Skeletal muscle cell (primary cell): ENCODE data around the gene PIPOX.

ENCODE experiments used
- DNase-seq: peaks from one replicate; pipeline ENCODE4 v3.0.0-alpha.2; 2010; ENCODE audit warnings: low read depth
- H3K4me3 ChIP-seq: 2 replicates; pipeline ENCODE4 v1.5.1; 2011; ENCODE audit warnings: low read depth, mild to moderate bottlenecking, control low read depth, low read length, moderate library complexity

The PIPOX gene

DNA sequence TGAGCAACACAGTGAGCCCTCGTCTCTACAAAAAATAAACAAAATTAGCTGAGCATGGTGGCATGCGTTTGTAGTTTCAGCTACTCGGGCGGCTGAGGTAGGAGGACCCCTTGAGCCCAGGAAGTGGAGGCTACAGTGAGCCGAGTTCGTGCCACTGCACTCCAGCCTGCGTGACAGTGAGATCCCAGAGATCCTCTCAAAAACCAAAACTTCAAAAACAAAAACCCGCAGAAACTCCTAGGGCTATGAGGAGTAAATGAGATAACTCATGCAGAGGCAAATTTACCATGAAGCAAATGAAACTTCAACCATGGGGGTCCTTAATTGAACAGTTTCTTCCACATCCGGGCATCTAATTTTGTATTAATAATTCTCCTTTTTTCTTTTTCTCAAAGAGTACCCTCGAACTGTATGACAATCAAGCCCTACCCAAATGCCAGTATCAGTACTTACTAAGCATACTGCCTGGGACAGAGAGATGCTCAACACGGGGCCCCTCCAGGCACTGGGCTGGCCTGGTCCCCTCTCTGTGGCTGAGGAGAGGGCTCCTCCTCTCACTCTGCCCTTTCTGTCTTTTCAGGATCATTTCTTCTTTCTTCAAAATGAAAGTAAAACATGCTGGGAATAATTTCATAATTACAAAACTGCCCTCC is 789 bp upstream of the PIPOX start:
- no peak overlapping the region for H3K4me3 ChIP-seq
- no peak for DNase-seq

DNA sequence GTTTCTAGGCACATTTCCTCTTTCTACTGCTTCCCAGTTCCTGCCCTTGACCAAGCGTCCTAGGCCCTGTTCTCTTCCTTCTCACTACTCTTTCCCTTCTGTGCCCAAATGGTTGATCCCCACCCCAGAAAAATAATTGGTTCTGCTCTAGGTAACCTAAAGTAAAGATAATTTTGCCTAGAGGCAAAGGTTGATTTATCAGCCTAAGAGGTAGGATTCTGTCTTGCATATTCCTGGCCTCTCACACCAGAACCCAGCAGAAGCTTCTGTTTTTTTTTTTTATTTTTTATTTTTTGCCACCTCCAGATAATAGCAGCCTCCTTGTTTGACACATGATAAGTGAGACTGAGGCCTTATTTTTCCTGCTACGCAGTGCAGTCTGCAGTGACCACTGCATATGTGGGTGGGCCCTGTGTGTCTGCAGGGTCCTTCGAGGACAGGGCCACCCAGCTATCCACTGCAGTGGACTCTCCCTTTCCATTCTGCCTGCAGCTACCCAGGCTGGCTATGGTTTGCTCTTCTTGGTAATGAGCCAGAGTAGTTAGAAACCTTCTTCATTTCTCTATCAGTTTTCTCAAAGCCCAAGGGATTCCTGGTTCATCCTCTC is 701 bp downstream of the PIPOX start:
- no peak for DNase-seq
- H3K4me3 ChIP-seq: no peak overlapping the region

DNA sequence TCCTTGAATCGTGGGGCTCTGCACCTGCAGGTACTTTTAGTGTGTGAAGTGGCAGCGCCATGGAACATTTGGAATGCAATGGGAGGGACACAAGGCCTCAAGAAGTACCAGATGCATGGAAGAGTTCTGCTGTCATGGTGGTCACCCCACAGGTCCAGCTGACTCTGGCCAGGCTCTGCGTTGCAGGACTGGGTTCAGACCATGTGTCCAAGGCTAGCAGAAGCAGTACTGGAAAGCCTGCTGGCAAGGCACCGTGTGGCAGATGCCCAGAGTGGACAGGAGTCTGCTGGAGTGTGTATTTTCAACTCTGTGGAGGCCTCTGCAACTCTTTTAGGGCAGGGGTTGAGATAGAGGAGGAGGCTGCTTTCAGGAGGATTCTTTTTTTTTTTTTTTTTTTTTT is 2.1 kb downstream of the PIPOX start:
- H3K4me3 ChIP-seq: no peak overlapping the region

DNA sequence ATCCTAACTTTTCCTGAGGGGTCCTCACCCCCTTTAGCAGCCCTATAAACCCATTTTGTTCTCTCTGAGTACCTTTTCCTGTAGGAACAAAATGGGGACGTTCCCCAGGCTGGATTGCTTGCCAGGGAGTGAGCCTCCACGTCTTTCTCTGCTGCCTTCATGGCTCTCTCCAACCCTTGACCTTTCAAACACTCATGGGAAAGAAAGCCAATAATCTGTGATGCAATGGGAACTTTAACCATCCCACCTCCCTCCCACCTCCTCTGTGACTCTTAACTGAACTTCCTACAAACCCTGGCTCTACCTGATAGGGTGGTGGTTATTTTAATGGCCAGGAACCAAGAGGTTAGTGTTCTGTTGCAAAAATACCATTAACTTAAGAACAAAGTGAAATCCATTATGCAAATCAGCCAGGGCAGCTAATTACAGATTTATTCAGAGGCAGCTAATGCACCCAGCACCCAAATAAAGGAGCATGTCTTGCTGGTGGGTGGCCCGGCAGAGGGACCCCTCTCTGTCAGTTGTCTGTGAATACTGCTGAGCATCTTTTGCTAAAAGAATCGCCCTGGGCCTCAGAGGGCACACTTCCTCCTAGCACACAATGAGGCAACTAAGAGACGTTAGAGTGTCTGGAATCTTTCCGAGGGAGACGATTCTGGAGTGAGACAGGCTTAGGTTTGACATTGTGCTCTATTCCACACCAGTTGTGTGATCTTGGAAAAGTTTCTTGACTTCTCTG is 3.0 kb downstream of the PIPOX start:
- no peak for DNase-seq
- no peak overlapping the region for H3K4me3 ChIP-seq

More for the DNA sequence above, 2.1 kb downstream of the PIPOX start:
- DNase-seq: no peak

DNA sequence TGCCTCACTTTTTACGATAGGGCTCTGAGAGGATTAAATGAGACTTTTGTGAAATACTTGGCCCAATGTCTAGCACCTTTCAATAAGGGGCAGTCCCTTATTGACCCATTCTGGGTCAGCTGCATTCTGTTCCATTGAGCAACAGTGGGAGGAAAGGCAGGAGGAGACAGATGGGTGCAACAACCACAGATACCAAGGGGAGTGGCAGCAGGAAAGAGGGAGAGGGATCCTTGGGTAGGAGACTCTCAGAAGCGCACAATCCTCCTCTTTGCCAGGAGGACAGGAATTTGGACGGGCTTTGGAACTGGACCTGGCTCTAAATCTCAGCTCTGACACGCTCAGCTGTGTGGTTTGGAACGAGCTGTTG is 3.5 kb downstream of the PIPOX start:
- DNase-seq: no peak
- H3K4me3 ChIP-seq: no peak overlapping the region

DNA sequence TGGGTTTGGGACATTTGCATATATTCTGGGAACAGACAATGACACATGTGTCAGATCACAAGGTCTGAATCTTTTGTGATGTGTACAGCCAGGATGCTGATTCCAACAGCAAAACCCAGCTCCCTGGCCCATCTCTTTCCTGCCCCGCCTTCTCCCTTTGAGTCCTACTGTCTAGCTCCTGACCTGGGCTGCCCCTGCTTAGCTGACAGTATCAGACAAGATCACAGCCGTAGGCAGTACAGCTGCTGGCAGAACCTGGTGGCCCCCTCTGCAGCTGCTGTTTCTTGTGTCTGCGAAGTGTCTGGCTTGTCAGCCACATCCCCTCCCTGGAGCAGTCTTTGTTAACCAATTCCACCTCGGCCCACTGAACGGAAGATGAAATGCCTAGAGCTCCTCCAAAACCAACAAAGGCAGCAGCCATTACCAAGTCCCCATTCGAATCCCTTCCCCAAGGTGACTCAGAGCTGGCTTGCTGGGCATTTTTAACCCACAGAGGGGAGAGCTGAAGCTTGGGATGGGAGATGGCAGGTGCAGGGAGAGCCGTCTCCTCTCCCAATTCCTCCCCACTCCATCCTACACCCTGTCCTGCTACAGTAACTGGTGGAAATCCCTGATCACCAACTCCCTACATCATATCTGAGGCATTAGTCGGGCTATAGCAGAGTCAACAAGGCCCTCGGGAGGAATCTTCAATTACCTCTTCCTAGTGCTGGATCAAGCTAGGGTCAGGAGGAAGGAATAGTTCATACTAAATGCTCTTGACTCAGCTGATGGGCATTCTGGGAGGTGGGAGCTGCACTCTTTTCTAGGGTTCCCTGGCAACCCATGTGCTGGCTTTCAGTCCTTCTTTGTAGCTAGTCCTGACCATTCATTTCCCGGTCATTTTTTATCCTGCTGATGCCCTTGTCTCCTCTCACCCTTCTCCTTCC is 5.8 kb downstream of the PIPOX start:
- H3K4me3 ChIP-seq: no peak overlapping the region
- DNase-seq: peak; percentile 63

DNA sequence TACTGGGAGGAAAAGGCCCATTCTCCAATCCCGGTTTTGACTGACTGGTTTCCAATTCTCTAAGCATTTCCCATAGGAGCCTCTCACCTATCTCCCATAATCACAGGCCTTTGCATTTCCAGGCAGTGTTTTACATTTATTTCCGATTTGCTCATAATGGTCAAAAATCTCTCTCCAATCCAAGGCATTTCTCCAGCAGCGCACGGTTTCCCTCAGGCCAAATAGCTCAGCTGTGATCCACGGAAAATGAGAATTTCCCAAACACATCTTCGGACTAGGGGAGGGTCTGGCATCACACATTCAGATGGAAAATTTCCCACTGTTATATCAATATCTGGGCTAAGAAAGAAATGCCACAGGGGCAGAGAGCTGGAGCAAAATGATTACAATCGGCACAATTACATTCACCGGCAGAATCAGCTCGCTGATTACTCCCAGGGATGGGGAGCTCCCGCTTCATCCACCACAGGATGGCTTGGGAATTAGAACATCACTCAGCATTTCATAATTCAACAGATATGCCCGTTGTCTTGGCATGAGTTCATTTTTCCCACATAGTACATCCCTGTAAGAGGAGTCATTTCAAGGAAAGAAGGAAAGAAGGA is 6.7 kb downstream of the PIPOX start:
- DNase-seq: no peak

DNA sequence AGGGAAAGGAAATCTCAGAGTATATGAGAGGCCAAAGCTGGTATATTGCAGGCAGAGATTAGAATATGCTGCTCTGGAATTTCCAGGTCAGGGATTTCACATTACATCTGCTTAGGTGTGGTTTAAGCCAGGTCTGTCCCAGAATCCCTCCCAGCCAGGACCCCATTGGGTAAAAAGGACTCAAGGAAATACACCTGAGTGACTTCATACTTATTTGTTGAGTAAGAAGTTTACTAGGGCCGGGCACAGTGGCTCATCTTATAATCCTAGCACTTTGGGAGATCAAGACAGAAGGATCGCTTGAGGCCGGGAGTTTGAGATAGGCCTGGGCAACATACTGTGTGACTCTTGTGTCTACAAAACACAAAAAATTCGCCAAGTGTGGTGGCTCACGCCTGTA is 7.2 kb downstream of the PIPOX start:
- no peak overlapping the region for H3K4me3 ChIP-seq
- no peak for DNase-seq

More for the DNA sequence above, 6.7 kb downstream of the PIPOX start:
- no peak overlapping the region for H3K4me3 ChIP-seq

DNA sequence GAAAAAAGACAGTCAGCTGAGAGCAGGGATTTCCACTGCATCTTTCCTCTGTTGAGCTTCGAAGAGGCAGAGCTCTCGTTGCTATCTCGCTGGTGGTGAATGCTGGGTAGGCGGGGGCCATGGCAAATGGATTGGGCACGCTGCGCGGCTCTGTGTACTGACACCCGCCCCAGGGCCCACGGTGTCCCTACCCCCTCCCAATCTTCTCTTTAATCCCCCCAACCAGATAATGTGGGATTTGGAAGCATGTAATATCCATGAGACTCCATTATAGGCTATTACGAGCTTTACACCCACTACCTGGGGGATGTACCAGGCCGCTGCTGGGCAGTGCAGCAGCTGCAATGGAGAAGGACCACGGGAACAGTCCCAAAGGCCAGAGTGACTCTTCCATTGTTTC is 8.3 kb downstream of the PIPOX start:
- no peak for DNase-seq
- no peak overlapping the region for H3K4me3 ChIP-seq

DNA sequence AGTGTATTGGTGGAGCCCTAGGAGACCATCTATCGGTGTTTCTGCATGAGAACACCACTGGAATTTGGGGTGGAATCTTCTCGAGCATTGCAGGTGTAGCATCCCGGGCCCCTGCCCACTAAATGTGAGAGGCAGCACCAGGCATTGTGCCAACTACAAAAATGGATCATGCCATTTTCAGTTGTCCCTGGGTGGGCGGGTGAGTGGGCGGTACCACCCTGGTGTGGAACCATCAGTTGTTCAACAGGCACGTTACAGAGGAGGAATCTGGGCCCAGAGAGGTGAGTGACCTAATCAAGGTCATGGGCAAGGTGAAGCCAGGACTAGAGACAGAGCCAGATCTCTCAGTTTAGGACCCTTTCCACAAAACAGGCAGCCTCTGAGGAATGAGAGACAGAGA is 8.8 kb downstream of the PIPOX start:
- DNase-seq: no peak
- H3K4me3 ChIP-seq: no peak overlapping the region

DNA sequence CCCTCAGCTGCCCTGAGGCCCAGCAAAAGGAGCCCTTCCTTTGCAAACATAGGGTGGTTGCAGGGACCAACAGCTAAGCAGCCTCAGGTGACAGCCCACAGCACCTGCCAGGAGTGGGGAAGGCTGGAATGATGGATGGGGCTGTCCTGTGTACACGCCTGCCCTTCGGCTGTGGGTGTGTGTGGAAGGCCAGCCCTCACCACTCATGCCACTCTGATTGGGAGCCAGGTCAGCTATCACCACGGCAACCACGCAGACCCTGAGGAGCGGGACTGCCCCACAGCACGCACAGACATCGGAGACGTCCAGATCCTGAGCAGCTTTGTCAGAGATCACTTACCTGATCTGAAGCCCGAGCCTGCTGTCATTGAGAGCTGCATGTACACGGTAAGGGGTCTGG is 11.9 kb downstream of the PIPOX start:
- no peak overlapping the region for H3K4me3 ChIP-seq
- DNase-seq: no peak

DNA sequence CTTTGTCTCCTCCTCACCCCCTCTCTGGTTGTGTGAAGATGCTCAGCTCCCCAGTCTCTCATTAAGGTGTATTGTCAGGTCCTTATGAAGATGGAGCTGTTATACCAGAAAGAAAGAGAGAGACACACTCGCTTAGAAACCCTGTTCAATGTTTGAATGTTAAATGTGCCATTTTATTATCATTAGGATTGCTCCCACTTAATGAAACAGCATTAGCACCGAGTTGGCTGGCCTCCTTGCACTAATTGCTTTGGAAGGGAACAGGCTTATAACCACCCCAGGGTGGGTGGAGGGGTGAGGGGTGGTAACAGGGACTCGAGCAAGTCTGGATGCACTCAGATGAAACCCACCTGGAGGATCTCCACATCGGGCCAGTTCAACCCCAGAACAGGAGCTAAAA is 14.4 kb downstream of the PIPOX start:
- no peak for DNase-seq
- H3K4me3 ChIP-seq: no peak overlapping the region

DNA sequence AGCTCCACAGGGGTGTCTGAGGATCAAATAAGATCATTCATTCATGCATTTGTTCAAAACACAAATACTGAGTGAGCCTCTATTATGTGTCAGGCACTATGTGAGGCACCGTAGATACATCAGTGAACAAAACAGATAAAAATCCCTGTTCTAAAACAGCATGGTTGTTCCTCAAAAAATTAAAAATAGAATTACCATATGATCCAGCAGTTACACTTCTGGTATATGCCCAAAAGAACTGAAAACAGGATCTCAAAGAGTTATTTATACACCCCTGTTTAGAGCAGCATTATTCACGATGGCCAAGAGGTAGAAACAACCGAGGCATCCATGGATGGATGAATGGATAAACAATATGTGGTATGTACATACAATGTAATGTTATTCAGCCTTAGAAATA is 15.4 kb downstream of the PIPOX start:
- no peak overlapping the region for H3K4me3 ChIP-seq
- DNase-seq: no peak

DNA sequence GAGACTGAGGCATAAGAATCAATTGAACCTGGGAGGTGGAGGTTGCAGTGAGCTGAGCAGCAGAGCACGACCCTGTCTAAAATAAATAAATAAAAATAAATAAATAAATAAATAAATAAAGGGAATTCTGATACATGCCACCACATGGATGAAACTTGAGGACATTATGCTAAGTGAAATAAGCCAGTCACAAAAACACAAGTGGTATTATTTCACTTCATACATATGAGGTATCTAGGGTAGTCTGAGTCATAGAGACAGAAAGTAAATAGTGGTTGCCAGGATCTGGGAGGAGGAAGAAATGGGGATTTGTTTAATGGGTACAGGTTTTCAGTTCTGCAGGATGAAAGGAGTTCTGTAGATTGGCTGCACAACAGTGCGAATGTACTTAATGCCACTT is 16.3 kb downstream of the PIPOX start:
- H3K4me3 ChIP-seq: no peak overlapping the region
- no peak for DNase-seq

DNA sequence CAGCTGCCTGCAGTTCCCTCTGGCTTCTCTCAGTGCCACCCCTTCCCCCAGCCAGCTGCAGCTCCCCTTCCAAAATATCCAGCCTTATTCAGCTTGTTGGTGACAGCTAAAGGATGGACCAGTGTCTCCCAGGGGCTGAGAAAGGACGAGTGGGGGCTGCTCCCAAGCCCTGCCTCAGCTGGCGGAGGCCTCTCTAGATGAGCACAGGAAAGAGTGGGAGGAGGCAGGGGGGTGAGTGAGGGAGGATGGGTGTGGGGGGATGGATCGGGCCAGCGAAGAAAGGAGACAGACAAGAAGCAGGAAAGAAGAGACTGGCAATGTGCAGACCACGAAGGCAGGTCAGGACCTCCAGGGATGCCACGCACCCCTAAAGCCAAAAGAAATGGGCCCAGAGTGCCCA is 17.5 kb downstream of the PIPOX start:
- DNase-seq: no peak
- H3K4me3 ChIP-seq: no peak overlapping the region

DNA sequence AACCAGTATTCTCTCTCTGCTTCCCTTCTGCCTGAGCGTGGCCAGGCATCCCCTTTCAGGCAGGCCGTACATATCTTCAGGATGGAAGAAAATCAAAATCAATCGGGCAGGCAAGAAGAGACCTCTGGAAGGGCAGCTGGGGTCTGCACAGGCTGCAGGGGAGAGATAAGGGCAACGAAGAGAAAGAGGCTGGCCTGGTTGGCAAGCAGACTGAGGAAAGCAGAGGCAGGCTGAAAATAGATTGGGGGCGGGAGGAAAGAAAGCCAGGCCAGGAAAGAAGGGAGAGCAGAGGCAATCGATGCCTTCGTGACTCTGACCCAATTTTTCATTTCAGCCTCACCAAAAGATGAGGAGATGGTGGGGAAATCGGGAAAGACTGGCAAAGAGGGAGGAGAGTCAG is 18.1 kb downstream of the PIPOX start:
- DNase-seq: no peak
- H3K4me3 ChIP-seq: no peak overlapping the region

DNA sequence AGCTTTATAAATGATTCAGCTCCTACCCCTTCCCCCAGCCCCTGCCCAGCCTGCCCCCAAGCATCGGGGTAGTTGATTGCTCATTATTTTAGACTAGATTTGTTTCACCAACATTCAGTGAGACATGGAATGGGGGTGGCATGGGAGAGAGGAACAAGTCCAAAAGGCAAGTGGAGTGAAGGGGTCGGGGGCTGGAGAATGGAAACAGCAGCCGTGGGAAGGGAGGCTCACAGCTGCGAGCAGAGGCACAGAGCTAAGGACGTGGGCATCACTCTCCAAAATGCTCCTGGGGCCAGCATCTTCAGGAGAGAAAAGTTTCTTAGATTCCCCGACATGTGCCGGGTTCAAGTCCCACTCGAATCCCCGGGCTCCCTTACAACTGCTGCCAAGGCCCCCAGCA is 19.3 kb downstream of the PIPOX start:
- no peak for DNase-seq
- H3K4me3 ChIP-seq: no peak overlapping the region

DNA sequence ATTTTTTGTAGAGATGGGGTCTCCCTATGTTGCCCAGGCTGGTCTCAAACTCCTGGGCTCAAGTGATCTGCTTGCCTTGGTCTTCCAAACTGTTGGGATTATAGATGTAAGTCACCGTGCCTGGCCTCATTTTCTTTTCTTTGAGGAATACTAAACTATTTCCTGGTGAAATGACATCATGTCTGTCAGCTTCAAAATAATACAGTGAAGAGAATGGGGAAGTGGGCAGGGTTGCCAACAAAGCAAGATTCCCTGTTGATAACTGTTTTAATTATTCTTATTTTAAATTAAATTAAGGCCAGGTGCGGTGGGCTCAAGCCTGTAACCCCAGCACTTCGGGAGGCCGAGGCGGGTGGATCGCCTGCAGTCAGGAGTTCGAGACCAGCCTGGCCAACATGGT is 21.1 kb downstream of the PIPOX start:
- no peak overlapping the region for H3K4me3 ChIP-seq
- DNase-seq: no peak

DNA sequence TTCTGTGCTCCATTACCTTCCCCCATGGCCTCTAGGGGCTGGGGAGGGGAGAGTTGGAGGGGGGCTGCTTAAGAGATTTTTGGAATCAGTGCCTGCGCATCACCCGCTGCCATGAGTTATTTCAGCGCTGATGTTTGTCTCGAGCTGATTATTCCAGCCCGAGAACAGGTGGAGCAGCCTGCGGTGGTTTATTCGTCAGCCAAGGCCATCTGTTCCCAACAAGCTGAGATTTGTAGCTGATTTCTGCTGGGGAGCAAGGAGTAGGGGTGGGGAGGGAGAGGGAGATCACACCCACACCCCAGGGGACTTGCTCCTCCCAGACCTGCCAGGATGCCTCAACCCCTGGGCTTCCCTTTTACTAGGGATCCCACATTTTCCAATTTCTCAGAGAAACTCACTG is 23.1 kb downstream of the PIPOX start:
- H3K4me3 ChIP-seq: no peak overlapping the region
- no peak for DNase-seq

DNA sequence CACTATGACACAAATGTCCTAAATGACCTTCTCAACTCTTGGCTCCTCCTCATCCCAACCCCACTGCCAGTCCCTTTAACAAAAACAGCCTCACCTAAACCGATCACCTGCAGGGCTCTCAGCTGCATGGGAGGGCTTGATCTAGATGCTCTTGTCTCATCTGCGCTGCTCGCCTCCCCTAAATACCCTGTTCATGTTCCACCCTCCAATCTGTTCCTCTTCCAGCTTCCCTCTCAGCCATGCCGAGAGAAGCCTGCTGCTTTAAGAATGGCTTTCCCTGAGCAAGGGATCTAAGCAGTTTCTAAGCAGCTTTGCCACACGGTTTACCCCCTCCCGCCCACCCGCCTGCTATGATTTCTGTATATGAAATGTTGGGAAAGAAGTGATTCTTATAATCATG is 23.7 kb downstream of the PIPOX start:
- no peak overlapping the region for H3K4me3 ChIP-seq
- no peak for DNase-seq
